GM19193 (cell line): ENCODE measurements around the gene INHBC.

Experiments used
- POLR2A ChIP-seq: IDR thresholded peaks from 4 replicates; pipeline ENCODE4 v1.6.1; 2011; ENCODE audit not compliant: insufficient read depth, insufficient read length; ENCODE audit errors: extremely low read depth

Gene INHBC

DNA sequence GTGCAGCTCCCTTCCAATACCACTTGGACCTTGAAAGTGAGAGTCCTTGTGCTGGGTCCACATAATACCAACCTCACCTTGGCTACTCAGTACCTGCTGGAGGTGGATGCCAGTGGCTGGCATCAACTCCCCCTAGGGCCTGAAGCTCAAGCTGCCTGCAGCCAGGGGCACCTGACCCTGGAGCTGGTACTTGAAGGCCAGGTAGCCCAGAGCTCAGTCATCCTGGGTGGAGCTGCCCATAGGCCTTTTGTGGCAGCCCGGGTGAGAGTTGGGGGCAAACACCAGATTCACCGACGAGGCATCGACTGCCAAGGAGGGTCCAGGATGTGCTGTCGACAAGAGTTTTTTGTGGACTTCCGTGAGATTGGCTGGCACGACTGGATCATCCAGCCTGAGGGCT lies 14.8 kb downstream of the INHBC start:
- TF ChIP-seq POLR2A: no peak

DNA sequence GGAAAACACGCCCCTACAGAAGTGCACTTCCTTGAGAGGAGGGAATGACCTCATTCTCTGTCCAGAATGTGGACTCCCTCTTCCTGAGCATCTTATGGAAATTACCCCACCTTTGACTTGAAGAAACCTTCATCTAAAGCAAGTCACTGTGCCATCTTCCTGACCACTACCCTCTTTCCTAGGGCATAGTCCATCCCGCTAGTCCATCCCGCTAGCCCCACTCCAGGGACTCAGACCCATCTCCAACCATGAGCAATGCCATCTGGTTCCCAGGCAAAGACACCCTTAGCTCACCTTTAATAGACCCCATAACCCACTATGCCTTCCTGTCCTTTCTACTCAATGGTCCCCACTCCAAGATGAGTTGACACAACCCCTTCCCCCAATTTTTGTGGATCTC lies 15.5 kb downstream of the INHBC start:
- no peak for TF ChIP-seq POLR2A

GRCh38 chr12:57451233-57451778 lies 16.7 kb downstream of the INHBC start:
- TF ChIP-seq POLR2A: no peak

DNA sequence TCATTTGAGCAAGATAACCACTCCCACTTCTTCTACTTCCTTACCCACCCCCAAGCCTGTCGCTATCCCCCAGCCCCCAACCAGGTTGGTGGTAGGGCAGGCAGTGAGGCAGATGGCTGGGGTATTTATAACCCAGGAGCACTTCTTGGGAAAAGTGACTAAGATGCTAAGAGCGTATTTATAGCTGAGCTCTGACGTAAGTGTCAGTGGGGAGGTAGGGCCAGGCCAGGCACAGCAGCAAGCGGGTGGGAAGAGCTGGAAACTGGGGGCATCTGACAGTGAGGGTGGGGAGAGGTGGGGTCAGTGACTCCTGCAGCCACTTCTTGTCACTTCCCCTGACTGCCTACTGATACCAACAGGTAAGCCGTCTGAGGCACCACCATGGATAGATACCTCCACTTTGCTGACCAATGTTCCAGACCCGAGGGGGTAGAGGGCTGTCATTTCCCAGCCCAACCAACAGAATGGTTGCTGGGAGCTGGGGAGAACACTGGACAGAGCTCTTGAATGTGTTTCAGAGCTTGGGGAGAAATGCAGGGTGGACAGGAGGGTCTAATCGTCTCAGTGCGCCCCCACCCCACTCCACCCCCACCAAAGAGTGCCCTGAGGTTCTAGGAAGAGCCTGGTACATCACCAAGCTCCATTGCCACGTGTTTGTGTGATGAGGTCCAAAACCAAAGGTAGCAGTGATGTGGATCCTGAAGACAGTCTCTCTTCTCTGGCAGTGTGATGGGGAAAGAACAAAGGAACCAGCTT lies 17.8 kb downstream of the INHBC start:
- TF ChIP-seq POLR2A: no peak

DNA sequence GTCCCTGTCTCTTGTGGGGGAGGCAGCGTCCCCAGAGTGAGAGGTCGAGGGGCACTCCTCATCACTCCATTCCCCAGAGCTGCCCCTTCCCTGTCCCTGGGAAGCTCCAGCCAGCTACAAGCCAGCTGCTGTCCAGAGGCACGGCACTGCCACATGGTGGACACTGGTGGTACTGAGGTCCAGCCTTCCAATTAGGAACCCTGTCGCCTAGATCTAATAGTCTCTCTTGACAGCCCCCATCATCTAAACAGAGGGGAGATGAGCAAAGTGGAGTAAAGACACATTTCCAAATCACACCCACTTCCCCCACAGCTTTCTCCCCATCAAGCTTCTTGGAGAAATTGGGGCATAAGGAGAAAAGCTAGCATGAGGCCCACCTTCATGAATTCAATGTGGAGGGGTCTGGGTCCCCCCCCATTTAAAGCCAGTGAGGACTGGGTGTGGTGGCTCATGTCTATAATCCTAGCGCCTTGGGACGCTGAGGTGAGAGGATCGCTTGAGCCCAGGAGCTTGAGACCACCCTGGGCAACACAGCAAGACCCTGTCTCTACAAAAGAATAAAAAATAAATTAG lies 18.4 kb downstream of the INHBC start:
- no peak for TF ChIP-seq POLR2A

GRCh38 chr12:57454213-57454565 lies 19.6 kb downstream of the INHBC start:
- TF ChIP-seq POLR2A: no peak

- TF ChIP-seq POLR2A: no peak
These were observed 20.2 kb downstream of the INHBC start, which contains the start of gene INHBE for GRCh38 chr12:57454566-57455373. Gene INHBE (plus strand): TSS chr12:57455307. CDS start chr12:57455537, 230 bp downstream.

DNA sequence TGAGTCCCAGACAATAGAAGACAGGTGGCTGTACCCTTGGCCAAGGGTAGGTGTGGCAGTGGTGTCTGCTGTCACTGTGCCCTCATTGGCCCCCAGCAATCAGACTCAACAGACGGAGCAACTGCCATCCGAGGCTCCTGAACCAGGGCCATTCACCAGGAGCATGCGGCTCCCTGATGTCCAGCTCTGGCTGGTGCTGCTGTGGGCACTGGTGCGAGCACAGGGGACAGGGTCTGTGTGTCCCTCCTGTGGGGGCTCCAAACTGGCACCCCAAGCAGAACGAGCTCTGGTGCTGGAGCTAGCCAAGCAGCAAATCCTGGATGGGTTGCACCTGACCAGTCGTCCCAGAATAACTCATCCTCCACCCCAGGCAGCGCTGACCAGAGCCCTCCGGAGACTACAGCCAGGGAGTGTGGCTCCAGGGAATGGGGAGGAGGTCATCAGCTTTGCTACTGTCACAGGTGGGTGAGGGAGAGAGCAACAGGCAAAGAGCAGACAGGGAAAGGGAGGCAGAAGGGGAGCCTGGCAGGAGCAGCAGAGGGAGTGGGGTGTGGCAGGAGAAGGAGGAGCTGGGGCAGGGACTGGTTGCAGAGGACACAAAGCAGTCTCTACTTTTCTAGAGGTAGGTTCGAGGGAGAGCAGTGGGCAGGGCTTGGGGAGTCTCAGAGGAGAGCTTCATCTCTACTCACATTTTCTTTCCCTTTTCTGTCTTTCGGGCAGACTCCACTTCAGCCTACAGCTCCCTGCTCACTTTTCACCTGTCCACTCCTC lies 21.0 kb downstream of the INHBC start:
- no peak for TF ChIP-seq POLR2A

DNA sequence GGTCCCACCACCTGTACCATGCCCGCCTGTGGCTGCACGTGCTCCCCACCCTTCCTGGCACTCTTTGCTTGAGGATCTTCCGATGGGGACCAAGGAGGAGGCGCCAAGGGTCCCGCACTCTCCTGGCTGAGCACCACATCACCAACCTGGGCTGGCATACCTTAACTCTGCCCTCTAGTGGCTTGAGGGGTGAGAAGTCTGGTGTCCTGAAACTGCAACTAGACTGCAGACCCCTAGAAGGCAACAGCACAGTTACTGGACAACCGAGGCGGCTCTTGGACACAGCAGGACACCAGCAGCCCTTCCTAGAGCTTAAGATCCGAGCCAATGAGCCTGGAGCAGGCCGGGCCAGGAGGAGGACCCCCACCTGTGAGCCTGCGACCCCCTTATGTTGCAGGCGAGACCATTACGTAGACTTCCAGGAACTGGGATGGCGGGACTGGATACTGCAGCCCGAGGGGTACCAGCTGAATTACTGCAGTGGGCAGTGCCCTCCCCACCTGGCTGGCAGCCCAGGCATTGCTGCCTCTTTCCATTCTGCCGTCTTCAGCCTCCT lies 21.6 kb downstream of the INHBC start:
- no peak for TF ChIP-seq POLR2A

DNA sequence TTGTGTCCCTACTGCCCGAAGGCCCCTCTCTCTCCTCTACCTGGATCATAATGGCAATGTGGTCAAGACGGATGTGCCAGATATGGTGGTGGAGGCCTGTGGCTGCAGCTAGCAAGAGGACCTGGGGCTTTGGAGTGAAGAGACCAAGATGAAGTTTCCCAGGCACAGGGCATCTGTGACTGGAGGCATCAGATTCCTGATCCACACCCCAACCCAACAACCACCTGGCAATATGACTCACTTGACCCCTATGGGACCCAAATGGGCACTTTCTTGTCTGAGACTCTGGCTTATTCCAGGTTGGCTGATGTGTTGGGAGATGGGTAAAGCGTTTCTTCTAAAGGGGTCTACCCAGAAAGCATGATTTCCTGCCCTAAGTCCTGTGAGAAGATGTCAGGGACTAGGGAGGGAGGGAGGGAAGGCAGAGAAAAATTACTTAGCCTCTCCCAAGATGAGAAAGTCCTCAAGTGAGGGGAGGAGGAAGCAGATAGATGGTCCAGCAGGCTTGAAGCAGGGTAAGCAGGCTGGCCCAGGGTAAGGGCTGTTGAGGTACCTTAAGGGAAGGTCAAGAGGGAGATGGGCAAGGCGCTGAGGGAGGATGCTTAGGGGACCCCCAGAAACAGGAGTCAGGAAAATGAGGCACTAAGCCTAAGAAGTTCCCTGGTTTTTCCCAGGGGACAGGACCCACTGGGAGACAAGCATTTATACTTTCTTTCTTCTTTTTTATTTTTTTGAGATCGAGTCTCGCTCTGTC lies 22.3 kb downstream of the INHBC start:
- TF ChIP-seq POLR2A: no peak

GRCh38 chr12:57458665-57459054 lies 24.1 kb downstream of the INHBC start:
- no peak for TF ChIP-seq POLR2A

- TF ChIP-seq POLR2A: peak; percentile 66
These were observed 24.6 kb downstream of the INHBC start for GRCh38 chr12:57459055-57459749.
